ENCODE data around the gene APBA2. TPM values are rescaled to one million over a fixed set of nuclear protein-coding genes. Genes with fewer than 3 reads are reported as not detected.

APBA2 gene
- total and polyA plus RNA-seq, 7 donors, result 0.06 to 0.36 (median 0.08) TPM; not detected in 2

DNA sequence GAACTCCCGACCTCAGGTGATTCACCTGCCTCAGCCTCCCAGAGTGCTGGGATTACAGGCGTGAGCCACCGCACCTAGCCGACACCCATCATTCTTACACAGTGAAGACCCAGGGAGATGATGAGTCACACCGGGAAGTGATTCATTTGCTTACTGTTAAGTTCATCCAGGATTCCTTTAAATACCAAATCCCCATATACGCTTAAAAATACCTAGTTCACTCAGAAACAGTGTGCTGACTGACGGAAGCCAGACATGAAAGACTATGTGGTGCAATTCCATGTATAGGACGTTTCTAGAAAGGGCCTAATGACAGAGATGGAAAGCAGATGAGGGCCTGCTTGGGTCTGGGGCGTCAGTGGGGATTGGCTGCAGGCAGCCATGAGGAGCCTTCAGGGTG, 75.2 kb downstream of the APBA2 start:
- ATAC-seq, result no peak
- intact Hi-C loops (cut with DNase I), result no loop called here
- 79 to 84% (median 80%) methylated on average over 9 of the region's 9 CpGs for WGBS, 3 donors

GRCh38 chr15:28961391-28961790, 75.6 kb downstream of the APBA2 start:
- H3K27me3 ChIP-seq (ENCODE audit: insufficient read depth in 3 of 3, low read length in 2 of 3), result no peaks in the 10 kb centered on the region
- DNase-seq, result no peak
- H3K4me1 ChIP-seq, result no peaks in the 10 kb centered on the region
- H3K27ac ChIP-seq, result no peak overlapping the region
- no peaks in the 10 kb centered on the region for H3K9me3 ChIP-seq
- H3K4me3 ChIP-seq, result no peak overlapping the region
- WGBS, 3 donors, result 85 to 89% (median 86%) methylated on average over 12 of the region's 12 CpGs
- intact Hi-C loops (cut with DNase I), result no loop called here
- TF ChIP-seq, protein P1, sequence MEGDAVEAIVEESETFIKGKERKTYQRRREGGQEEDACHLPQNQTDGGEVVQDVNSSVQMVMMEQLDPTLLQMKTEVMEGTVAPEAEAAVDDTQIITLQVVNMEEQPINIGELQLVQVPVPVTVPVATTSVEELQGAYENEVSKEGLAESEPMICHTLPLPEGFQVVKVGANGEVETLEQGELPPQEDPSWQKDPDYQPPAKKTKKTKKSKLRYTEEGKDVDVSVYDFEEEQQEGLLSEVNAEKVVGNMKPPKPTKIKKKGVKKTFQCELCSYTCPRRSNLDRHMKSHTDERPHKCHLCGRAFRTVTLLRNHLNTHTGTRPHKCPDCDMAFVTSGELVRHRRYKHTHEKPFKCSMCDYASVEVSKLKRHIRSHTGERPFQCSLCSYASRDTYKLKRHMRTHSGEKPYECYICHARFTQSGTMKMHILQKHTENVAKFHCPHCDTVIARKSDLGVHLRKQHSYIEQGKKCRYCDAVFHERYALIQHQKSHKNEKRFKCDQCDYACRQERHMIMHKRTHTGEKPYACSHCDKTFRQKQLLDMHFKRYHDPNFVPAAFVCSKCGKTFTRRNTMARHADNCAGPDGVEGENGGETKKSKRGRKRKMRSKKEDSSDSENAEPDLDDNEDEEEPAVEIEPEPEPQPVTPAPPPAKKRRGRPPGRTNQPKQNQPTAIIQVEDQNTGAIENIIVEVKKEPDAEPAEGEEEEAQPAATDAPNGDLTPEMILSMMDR (IDR thresholded peaks at IDR 0.05), result no peak
- no peaks in the 10 kb centered on the region for H3K36me3 ChIP-seq (ENCODE audit: insufficient read depth in 1 of 2, low read depth in 1 of 2)
- no peak for ATAC-seq

More for the DNA sequence above, 75.2 kb downstream of the APBA2 start:
- TF ChIP-seq, protein P1 (IDR thresholded peaks at IDR 0.05), result no peak
- no peaks in the 10 kb centered on the region for H3K27me3 ChIP-seq (ENCODE audit: insufficient read depth in 3 of 3, low read length in 2 of 3)
- H3K9me3 ChIP-seq, result no peaks in the 10 kb centered on the region
- H3K4me3 ChIP-seq, result no peak overlapping the region
- no peaks in the 10 kb centered on the region for H3K36me3 ChIP-seq (ENCODE audit: insufficient read depth in 1 of 2, low read depth in 1 of 2)
- H3K4me1 ChIP-seq, result no peaks in the 10 kb centered on the region
- no peak overlapping the region for H3K27ac ChIP-seq
- DNase-seq, result no peak

- H3K36me3 ChIP-seq (ENCODE audit: insufficient read depth in 1 of 2, low read depth in 1 of 2), result no peaks in the 10 kb centered on the region
- 84 to 89% (median 89%) methylated on average over 8 of the region's 8 CpGs for WGBS, 3 donors
- H3K4me1 ChIP-seq, result no peaks in the 10 kb centered on the region
- H3K27me3 ChIP-seq (ENCODE audit: insufficient read depth in 3 of 3, low read length in 2 of 3), result peaks cover 0 to 2% (median 0%) of the 10 kb centered on the region in 3 donors
- DNase-seq (no peak), ATAC-seq (no peak)
- H3K27ac ChIP-seq, result no peak overlapping the region
- H3K9me3 ChIP-seq, result no peaks in the 10 kb centered on the region
- no peak overlapping the region for H3K4me3 ChIP-seq
- TF ChIP-seq, protein P1 (IDR thresholded peaks at IDR 0.05), result no peak
- intact Hi-C loops (cut with DNase I), result no loop called here
Observed at GRCh38 chr15:28962851-28963710, 77.3 kb downstream of the APBA2 start.

DNA sequence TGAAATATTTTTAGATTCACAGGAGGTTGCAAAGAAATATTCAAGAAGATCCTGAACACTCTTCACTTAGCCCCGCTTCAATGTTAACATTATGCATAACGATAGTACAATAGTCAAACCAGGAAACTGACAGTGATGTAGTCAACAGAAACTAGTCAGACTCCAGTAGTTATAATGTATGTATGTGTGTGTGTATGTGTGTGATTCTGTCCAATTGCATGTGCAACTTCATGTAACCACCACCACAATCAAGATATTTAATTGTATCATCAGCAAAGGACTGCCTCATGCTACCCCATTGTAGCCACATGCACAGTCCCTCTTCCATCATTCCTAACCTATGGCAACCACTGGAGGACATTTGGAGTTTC, 77.9 kb downstream of the APBA2 start:
- no peak overlapping the region for H3K4me3 ChIP-seq
- H3K9me3 ChIP-seq, result no peaks in the 10 kb centered on the region
- H3K36me3 ChIP-seq (ENCODE audit: insufficient read depth in 1 of 2, low read depth in 1 of 2), result no peaks in the 10 kb centered on the region
- no peak for ATAC-seq
- TF ChIP-seq, protein P1 (IDR thresholded peaks at IDR 0.05), result no peak
- 94 to 98% (median 95%) methylated on average over 2 of the region's 2 CpGs for WGBS, 3 donors
- H3K27ac ChIP-seq, result no peak overlapping the region
- no peak for DNase-seq
- H3K4me1 ChIP-seq, result no peaks in the 10 kb centered on the region
- intact Hi-C loops (cut with DNase I), result no loop called here
- H3K27me3 ChIP-seq (ENCODE audit: insufficient read depth in 3 of 3, low read length in 2 of 3), result peaks cover 0 to 5% (median 2%) of the 10 kb centered on the region in 3 donors

All from psoas muscle (tissue), 8 donors.